Parathyroid adenoma (tissue), 2 donors: ENCODE measurements around the gene ACOX3.
"Not testable (repeated sequence)": the region's sequence is repeated elsewhere in the genome, so short reads cannot be mapped to it uniquely, and the experiment has no call there.

ENCODE experiments used
- H2AFZ ChIP-seq: fragments of 300-600 bp; sonication (generic); one replicate; pipeline ENCODE4 v1.7.0; 2017; ENCODE audit warnings: antibody characterized with exemption, mild to moderate bottlenecking
- H3K27ac ChIP-seq: fragments of 300-600 bp; sonication (generic); one replicate; pipeline ENCODE4 v1.7.0; 2017
- H3K27me3 ChIP-seq: fragments of 300-600 bp; sonication (generic); one replicate; pipeline ENCODE4 v1.7.0; 2017; ENCODE audit warnings: low read length; ENCODE audit not compliant: control insufficient read depth, insufficient read depth
- H3K36me3 ChIP-seq: fragments of 300-600 bp; sonication (generic); one replicate; pipeline ENCODE4 v1.7.0; 2017; ENCODE audit warnings: low read length; ENCODE audit not compliant: control insufficient read depth, insufficient read depth
- H3K4me1 ChIP-seq: fragments of 300-600 bp; sonication (generic); one replicate; pipeline ENCODE4 v1.7.0; 2017; ENCODE audit warnings: control low read depth
- H3K4me2 ChIP-seq: fragments of 300-600 bp; sonication (generic); one replicate; pipeline ENCODE4 v1.7.0; 2017; ENCODE audit warnings: low read length
- H3K4me3 ChIP-seq: fragments of 300-600 bp; sonication (generic); one replicate; pipeline ENCODE4 v1.7.0; 2017; ENCODE audit warnings: low read depth, low read length
- H3K79me2 ChIP-seq: fragments of 300-600 bp; sonication (generic); one replicate; pipeline ENCODE4 v1.7.0; 2017; ENCODE audit warnings: control low read depth
- H3K9ac ChIP-seq: fragments of 300-600 bp; sonication (generic); one replicate; pipeline ENCODE4 v1.7.0; 2017; ENCODE audit warnings: mild to moderate bottlenecking
- H3K9me3 ChIP-seq: fragments of 300-600 bp; sonication (generic); one replicate; pipeline ENCODE4 v1.7.0; 2017; ENCODE audit warnings: low read length; ENCODE audit not compliant: control insufficient read depth
- CTCF ChIP-seq: fragments of 300-600 bp; sonication (generic); IDR thresholded peaks from one replicate; pipeline ENCODE4 v1.7.0; 2017; ENCODE audit warnings: antibody characterized with exemption, mild to moderate bottlenecking
- donor health status: primary hyperparathyroidism.

The ACOX3 gene

GRCh38 chr4:8440492-8441311 lies at the start of gene ACOX3, which contains the start of gene TRMT44:
TSS of gene ACOX3 (minus strand) at chr4:8440723. CDS start at chr4:8416521, 24,202 bp downstream.
TSS of gene TRMT44 (plus strand) at chr4:8440777. CDS start at chr4:8440823, 46 bp downstream.
- H3K4me2 ChIP-seq = peak within 1 kb of the TSS; percentile 99
- peak within 1 kb of the TSS; percentile 91 for H2AFZ ChIP-seq
- H3K9ac ChIP-seq = peak within 1 kb of the TSS; percentile 61
- H3K4me3 ChIP-seq = peak within 1 kb of the TSS; percentile 99
- no peaks in the 10 kb centered on the region for H3K27me3 ChIP-seq
- peaks cover 4% of the 10 kb centered on the region for H3K4me1 ChIP-seq
- H3K79me2 ChIP-seq = peaks cover 18% of the 10 kb centered on the region
- H3K27ac ChIP-seq = peak within 1 kb of the TSS; percentile 92
- no peaks in the 10 kb centered on the region for H3K9me3 ChIP-seq
- TF ChIP-seq CTCF = no peak
- H3K36me3 ChIP-seq = no peaks in the 10 kb centered on the region

- no peaks in the 10 kb centered on the region for H3K9me3 ChIP-seq
- H3K4me3 ChIP-seq = no peak overlapping the region
- no peak overlapping the region for H3K27ac ChIP-seq
- no peak overlapping the region for H2AFZ ChIP-seq
- H3K27me3 ChIP-seq = no peaks in the 10 kb centered on the region
- H3K36me3 ChIP-seq = no peaks in the 10 kb centered on the region
- no peak overlapping the region for H3K4me2 ChIP-seq
- H3K79me2 ChIP-seq = no peaks in the 10 kb centered on the region
- no peak for TF ChIP-seq CTCF
- no peak overlapping the region for H3K9ac ChIP-seq
- H3K4me1 ChIP-seq = no peaks in the 10 kb centered on the region
These were observed 48.4 kb upstream of the ACOX3 start for GRCh38 chr4:8488791-8489369.

- not testable (repeated sequence) for H3K79me2 ChIP-seq, H3K27me3 ChIP-seq, H3K4me2 ChIP-seq, H3K27ac ChIP-seq, H3K9me3 ChIP-seq, H3K4me1 ChIP-seq, H2AFZ ChIP-seq, H3K36me3 ChIP-seq, H3K9ac ChIP-seq, H3K4me3 ChIP-seq
These were observed 46.1 kb upstream of the ACOX3 start for GRCh38 chr4:8486643-8487042.

- Histone ChIP-seq H3K9me3 (no peaks in the 10 kb centered on the region), H2AFZ (no peak overlapping the region), H3K36me3 (no peaks in the 10 kb centered on the region), H3K4me3 (no peak overlapping the region), H3K4me2 (no peak overlapping the region), H3K9ac (no peak overlapping the region), H3K4me1 (no peaks in the 10 kb centered on the region), H3K27ac (no peak overlapping the region), H3K79me2 (no peaks in the 10 kb centered on the region), H3K27me3 (no peaks in the 10 kb centered on the region)
- no peak for TF ChIP-seq CTCF
These were observed 39.7 kb upstream of the ACOX3 start for GRCh38 chr4:8480221-8480620.

GRCh38 chr4:8478801-8479744 lies 38.5 kb upstream of the ACOX3 start:
- Histone ChIP-seq H3K9ac (no peak overlapping the region), H3K4me1 (peaks cover 4% of the 10 kb centered on the region), H3K4me3 (no peak overlapping the region), H3K36me3 (no peaks in the 10 kb centered on the region), H3K27me3 (no peaks in the 10 kb centered on the region), H3K4me2 (no peak overlapping the region), H3K79me2 (no peaks in the 10 kb centered on the region), H3K9me3 (no peaks in the 10 kb centered on the region), H2AFZ (no peak overlapping the region), H3K27ac (no peak overlapping the region)
- no peak for TF ChIP-seq CTCF
